LNCaP clone FGC (cell line): ENCODE measurements around the gene PANK1.

Source experiments
- DNase-seq: peaks from one replicate; pipeline ENCODE4 v3.0.0-alpha.2; 2011; ENCODE audit warnings: low read depth
- H3K4me3 ChIP-seq: 2 replicates; pipeline ENCODE4 v1.5.1; 2011; ENCODE audit warnings: mild to moderate bottlenecking, low read depth, low read length, control low read depth
- TF ChIP-seq, protein P1 (sequence below): IDR thresholded peaks from 2 replicates; pipeline ENCODE4 v1.5.1; 2012; ENCODE audit warnings: mild to moderate bottlenecking; ENCODE audit not compliant: control insufficient read depth, insufficient read depth; ENCODE audit errors: extremely low read depth

The PANK1 gene

DNA sequence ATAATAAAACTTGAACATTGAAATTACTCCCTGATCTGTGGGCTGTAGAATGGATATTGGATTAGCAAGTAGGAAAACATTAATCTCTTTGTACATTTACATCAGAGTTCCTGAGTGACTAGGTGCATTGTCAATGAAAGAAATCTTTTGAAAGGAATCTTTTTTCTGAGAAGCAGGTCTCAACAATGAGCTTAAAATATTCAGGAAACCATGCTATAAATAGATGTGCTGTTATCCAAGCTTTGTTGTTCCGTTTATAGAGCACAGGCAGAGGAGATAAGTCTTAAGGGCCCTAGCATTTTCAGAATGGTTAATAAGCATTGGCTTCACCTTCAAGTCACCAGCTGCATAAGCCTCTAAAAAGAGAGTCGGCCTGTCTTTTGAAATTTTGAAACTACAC, 68.3 kb downstream of the PANK1 start:
- TF ChIP-seq, protein P1, sequence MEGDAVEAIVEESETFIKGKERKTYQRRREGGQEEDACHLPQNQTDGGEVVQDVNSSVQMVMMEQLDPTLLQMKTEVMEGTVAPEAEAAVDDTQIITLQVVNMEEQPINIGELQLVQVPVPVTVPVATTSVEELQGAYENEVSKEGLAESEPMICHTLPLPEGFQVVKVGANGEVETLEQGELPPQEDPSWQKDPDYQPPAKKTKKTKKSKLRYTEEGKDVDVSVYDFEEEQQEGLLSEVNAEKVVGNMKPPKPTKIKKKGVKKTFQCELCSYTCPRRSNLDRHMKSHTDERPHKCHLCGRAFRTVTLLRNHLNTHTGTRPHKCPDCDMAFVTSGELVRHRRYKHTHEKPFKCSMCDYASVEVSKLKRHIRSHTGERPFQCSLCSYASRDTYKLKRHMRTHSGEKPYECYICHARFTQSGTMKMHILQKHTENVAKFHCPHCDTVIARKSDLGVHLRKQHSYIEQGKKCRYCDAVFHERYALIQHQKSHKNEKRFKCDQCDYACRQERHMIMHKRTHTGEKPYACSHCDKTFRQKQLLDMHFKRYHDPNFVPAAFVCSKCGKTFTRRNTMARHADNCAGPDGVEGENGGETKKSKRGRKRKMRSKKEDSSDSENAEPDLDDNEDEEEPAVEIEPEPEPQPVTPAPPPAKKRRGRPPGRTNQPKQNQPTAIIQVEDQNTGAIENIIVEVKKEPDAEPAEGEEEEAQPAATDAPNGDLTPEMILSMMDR: no peak
- no peak for DNase-seq
- no peak overlapping the region for H3K4me3 ChIP-seq

DNA sequence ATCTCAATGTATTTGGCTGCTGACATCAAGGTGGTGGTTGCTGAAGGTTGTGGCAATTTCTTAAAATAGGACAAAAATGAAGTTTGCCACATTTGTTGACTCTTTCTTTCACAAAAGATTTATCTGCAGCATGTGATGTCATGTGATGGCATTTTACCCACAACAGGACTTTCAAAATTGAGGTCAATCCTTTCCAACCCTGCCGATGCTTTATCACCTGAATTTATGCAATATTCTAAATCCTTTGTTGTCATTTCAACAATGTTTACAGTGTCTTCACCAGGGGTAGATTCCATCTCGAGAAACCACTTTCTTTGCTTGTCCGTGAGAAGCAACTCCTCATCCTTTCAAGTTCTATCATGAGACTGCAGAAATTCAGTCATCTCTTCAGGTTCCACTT, 69.0 kb downstream of the PANK1 start:
- TF ChIP-seq, protein P1: no peak
- H3K4me3 ChIP-seq: no peak overlapping the region
- DNase-seq: no peak

DNA sequence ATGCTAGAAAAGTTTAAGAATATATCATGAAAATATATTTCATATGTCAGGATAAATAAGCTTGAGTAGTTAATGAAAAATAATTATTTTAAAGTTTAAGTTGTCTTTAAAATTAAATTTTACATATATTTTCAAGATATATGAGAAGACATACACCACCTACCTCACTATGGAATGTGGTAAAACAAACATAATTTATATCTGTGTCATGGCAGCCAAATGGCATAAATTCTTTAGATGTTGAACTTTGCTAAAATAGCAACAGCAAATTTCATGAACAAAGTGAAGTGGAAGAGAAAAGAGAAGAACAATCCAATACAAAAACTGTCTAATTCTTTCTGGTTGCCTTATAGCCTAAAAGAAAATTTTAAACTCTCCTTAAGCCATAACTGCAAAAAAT, 70.0 kb downstream of the PANK1 start:
- TF ChIP-seq, protein P1: no peak
- H3K4me3 ChIP-seq: no peak overlapping the region
- DNase-seq: no peak

DNA sequence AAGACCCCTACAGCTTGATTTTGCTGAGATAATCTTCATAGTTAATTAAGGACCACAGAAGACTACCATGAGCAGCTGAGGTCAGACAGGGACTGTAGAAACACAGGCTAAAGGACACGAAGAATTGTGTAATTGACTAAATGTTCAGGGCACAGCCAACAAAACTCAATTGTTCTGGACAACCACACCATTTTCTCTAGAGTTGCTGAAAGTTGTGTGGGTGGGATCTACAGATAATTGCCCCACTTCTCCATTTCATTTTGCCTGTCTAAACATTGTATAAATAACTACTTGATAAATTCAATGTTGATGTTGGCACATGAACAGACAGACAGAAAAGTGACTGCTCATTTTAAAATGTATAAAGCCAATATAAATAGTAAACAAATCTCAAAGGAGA, 70.7 kb downstream of the PANK1 start:
- no peak overlapping the region for H3K4me3 ChIP-seq
- TF ChIP-seq, protein P1: no peak
- no peak for DNase-seq

DNA sequence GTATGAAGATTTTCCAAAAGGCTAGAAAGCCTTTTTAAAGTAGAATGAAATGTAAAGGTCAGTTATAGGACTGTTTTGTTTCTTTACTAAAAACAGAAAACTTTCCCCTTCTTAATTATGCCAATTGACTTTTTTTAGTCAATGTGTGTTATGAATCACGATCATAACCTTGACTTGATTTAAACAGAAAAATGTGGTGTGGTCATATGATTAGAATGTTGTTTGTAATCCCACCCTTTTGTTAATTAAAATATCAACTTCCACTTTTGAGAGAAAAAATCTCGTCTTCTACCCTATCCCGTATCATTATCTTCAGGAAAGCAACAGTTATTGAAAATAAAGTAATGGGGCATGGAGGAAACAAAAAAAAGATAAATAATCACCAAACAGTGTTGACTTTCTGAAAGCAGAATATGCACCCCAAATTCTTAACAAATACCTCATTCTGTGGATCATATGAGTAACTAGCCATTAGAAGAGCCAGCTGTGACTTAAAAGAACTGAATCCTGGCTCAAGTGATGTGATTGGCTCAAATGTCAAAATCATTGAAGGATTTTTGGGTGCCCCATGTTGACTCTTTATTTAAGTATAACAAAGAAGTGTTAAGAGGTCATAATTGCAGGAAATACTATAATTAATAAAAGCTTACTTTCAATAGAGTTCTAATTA, 77.3 kb downstream of the PANK1 start:
- no peak for DNase-seq
- TF ChIP-seq, protein P1: no peak
- H3K4me3 ChIP-seq: no peak overlapping the region

DNA sequence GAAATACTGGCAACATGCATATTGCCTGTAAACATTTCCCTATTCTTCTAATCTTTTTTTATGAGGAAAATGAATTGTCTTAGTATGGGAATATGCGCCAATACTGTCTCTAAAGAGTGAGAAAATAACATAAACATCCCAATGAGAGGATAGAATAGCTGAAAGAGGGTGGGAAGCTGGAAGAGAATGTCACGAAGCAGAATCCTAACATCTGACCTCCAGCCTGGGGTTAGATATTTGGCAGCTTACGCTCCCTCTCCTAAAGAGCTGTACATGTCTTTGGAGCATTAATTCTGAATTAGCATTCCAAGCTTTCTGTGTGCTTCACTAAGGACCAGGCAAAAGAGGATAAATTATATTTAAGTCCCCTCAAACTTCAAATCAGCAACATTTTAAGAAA, 78.0 kb downstream of the PANK1 start:
- no peak for DNase-seq
- TF ChIP-seq, protein P1: no peak
- no peak overlapping the region for H3K4me3 ChIP-seq
